ENCODE data around the gene MS4A10. TPM values are rescaled to one million over a fixed set of nuclear protein-coding genes. Genes with fewer than 3 reads are reported as not detected.

MS4A10 gene
- total and polyA plus RNA-seq, 9 of the 15 experiments (the other 6 are each of a cell fraction or from before 2014, with no cell fraction given) = not detected

- TF ChIP-seq CHD7 (IDR thresholded peaks at IDR 0.05; ENCODE audit: low read depth, low read length) (no peak), KDM1A (IDR thresholded peaks at IDR 0.05) (no peak), CREB1 (IDR thresholded peaks at IDR 0.05) (peak; percentile 100), CREB1 (CRISPR knock-in tag; IDR thresholded peaks at IDR 0.05) (peak; percentile 100), THAP12 (CRISPR knock-in tag; IDR thresholded peaks at IDR 0.05) (no peak; the same call in 1 of the 2 replicates), TEAD4 (IDR thresholded peaks at IDR 0.05; ENCODE audit: low read length) (no peak), TEAD4 (CRISPR knock-in tag; IDR thresholded peaks at IDR 0.05; ENCODE audit: borderline replicate concordance) (no peak), KLF16 (IDR thresholded peaks at IDR 0.05) (no peak), GTF2F1 (IDR thresholded peaks at IDR 0.05; ENCODE audit: low read depth, low read length) (0 out of 2 replicates have a peak, but pooled peaks have one; percentile 55), EP400 (IDR thresholded peaks at IDR 0.05) (peak; percentile 99), CHD1 (IDR thresholded peaks at IDR 0.05; ENCODE audit: low read length) (peak; percentile 28), ZNF507 (tag; conservative IDR thresholded peaks at IDR 0.05) (no peak), ZNF707 (CRISPR knock-in tag; conservative IDR thresholded peaks at IDR 0.05) (no peak), NRF1 (conservative IDR thresholded peaks at IDR 0.05 in 1 of 2, IDR thresholded peaks at IDR 0.05 in 1 of 2) (peak; percentile 95 to 96), ZNF561 (CRISPR knock-in tag; conservative IDR thresholded peaks at IDR 0.05) (no peak)
These were observed 56.9 kb downstream of the MS4A10 start, which contains the start of gene CCDC86 (continued) for GRCh38 chr11:60841797-60842667.
